Activated CD8-positive, alpha-beta T cell treated with anti-CD3 and anti-CD28 coated beads for 36 hours (primary cell): Measurements from ENCODE around the gene ARHGAP42. TPM values are rescaled to one million over a fixed set of nuclear protein-coding genes. Genes with fewer than 3 reads are reported as not detected.

Experiments used
- ATAC-seq: fragments of 200-7000 bp; cut with Tn5 transposase; one replicate; pipeline ENCODE4 v1.10.0; 2021; ENCODE audit warnings: mild to moderate bottlenecking, moderate library complexity
- CTCF ChIA-PET: fragments of 350-600 bp; sonication (Branson Sonifier 250); formaldehyde crosslinking; loops from one replicate; lab custom pipeline; 2021; ENCODE audit warnings: antibody characterized with exemption; lab: Charles Lee
- POLR2A ChIA-PET: fragments of 350-600 bp; sonication (Branson Sonifier 250); formaldehyde crosslinking; loops from one replicate; lab custom pipeline; 2021; ENCODE audit warnings: antibody characterized with exemption; lab: Charles Lee
- DNase-seq: peaks from one replicate; pipeline ENCODE4 v3.0.0-alpha.2; 2020
- H3K27ac Mint-ChIP-seq: one replicate; pipeline ENCODE4 v1.8.0; 2021; ENCODE audit warnings: mild to moderate bottlenecking, mixed read lengths
- H3K27me3 Mint-ChIP-seq: one replicate; pipeline ENCODE4 v1.8.0; 2021; ENCODE audit warnings: mixed read lengths
- H3K36me3 Mint-ChIP-seq: one replicate; pipeline ENCODE4 v1.8.0; 2021; ENCODE audit warnings: low read depth, mixed read lengths
- H3K4me1 Mint-ChIP-seq: one replicate; pipeline ENCODE4 v1.8.0; 2021; ENCODE audit warnings: low read depth, mixed read lengths
- H3K4me3 Mint-ChIP-seq: one replicate; pipeline ENCODE4 v1.8.0; 2021; ENCODE audit warnings: mild to moderate bottlenecking, moderate library complexity, mixed read lengths
- H3K9me3 Mint-ChIP-seq: one replicate; pipeline ENCODE4 v1.8.0; 2021; ENCODE audit warnings: mixed read lengths
- CTCF ChIP-seq: fragments of 200-600 bp; IDR thresholded peaks from one replicate; pipeline ENCODE4 v1.8.0; 2022; ENCODE audit warnings: antibody characterized with exemption, mild to moderate bottlenecking
- intact Hi-C: fragments of 100-400 bp; cut with micrococcal nuclease; formaldehyde crosslinking; loops from one replicate; pipeline ENCODE4 v1.10.0; 2022
- total RNA-seq, 2 experiments: library from RNA; stranded (reverse); gene quantifications; one replicate each; pipeline ENCODE4 v1.2.3, GENCODE V29; 2021

ARHGAP42 gene
- total RNA-seq, 2 experiments from 2014 or later: 0.20 to 0.41 TPM

DNA sequence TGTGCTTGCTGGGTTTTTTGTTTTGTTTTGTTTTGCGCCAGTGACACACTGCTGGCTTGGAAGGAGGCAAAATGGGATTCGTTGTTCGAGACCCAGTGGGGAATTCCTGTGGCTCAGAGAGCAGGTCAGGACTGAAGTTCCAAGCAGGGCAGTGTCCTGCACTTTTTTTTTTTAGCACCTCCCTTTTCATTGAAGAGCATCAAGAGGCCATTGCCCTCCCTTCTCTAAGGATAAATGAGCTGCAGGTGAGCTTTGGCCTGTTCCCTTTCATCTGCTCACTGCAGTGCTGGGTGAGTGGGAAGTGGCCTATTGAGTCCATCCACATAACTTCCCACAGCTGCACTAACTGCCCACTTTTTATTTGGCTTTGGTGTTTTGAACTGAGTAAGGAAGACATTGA, 87.8 kb downstream of the ARHGAP42 start:
- ATAC-seq (no peak), DNase-seq (no peak)
- no peaks in the 10 kb centered on the region for H3K4me1 Mint-ChIP-seq
- H3K27me3 Mint-ChIP-seq: no peaks in the 10 kb centered on the region
- H3K9me3 Mint-ChIP-seq: no peaks in the 10 kb centered on the region
- POLR2A ChIA-PET: no interaction called here
- H3K27ac Mint-ChIP-seq: no peak overlapping the region
- intact Hi-C loops: no loop called here
- TF ChIP-seq CTCF: no peak
- no peaks in the 10 kb centered on the region for H3K36me3 Mint-ChIP-seq
- CTCF ChIA-PET: no interaction called here
- no peak overlapping the region for H3K4me3 Mint-ChIP-seq

GRCh38 chr11:100776212-100776896, 89.3 kb downstream of the ARHGAP42 start:
- ChIA-PET CTCF (interaction anchor here (1.4 kb wide), 1 partner anchor 9 kb away, joined by 3 read pairs; no protein-coding TSS in a partner anchor), POLR2A (no interaction called here)
- TF ChIP-seq CTCF: no peak
- no peak for ATAC-seq
- no peak overlapping the region for H3K27ac Mint-ChIP-seq
- H3K36me3 Mint-ChIP-seq: no peaks in the 10 kb centered on the region
- no peaks in the 10 kb centered on the region for H3K9me3 Mint-ChIP-seq
- no peaks in the 10 kb centered on the region for H3K27me3 Mint-ChIP-seq
- no peak overlapping the region for H3K4me3 Mint-ChIP-seq
- DNase-seq: no peak
- no peaks in the 10 kb centered on the region for H3K4me1 Mint-ChIP-seq
- intact Hi-C loops: no loop called here

GRCh38 chr11:100777103-100777502, 90.0 kb downstream of the ARHGAP42 start:
- H3K36me3 Mint-ChIP-seq: no peaks in the 10 kb centered on the region
- H3K27ac Mint-ChIP-seq: no peak overlapping the region
- no peak for ATAC-seq
- H3K4me1 Mint-ChIP-seq: no peaks in the 10 kb centered on the region
- POLR2A ChIA-PET: no interaction called here
- H3K27me3 Mint-ChIP-seq: no peaks in the 10 kb centered on the region
- no peaks in the 10 kb centered on the region for H3K9me3 Mint-ChIP-seq
- no peak for TF ChIP-seq CTCF
- H3K4me3 Mint-ChIP-seq: no peak overlapping the region
- no peak for DNase-seq
- CTCF ChIA-PET: no interaction called here
- intact Hi-C loops: no loop called here

- no peak for TF ChIP-seq CTCF
- CTCF ChIA-PET: no interaction called here
- H3K9me3 Mint-ChIP-seq: no peaks in the 10 kb centered on the region
- intact Hi-C loops: no loop called here
- no peaks in the 10 kb centered on the region for H3K27me3 Mint-ChIP-seq
- H3K27ac Mint-ChIP-seq: no peak overlapping the region
- no peaks in the 10 kb centered on the region for H3K4me1 Mint-ChIP-seq
- no peaks in the 10 kb centered on the region for H3K36me3 Mint-ChIP-seq
- POLR2A ChIA-PET: interaction anchor here (0.6 kb wide), 1 partner anchor 9 kb away, joined by 3 read pairs; no protein-coding TSS in a partner anchor
- DNase-seq (no peak), ATAC-seq (no peak)
- no peak overlapping the region for H3K4me3 Mint-ChIP-seq
Measured at GRCh38 chr11:100777736-100778135, 90.6 kb downstream of the ARHGAP42 start.

GRCh38 chr11:100778166-100778785, 91.2 kb downstream of the ARHGAP42 start:
- POLR2A ChIA-PET: interaction anchor here (0.6 kb wide), 1 partner anchor 9 kb away, joined by 3 read pairs; no protein-coding TSS in a partner anchor
- DNase-seq (no peak), ATAC-seq (no peak)
- CTCF ChIA-PET: no interaction called here
- Mint-ChIP-seq H3K36me3 (no peaks in the 10 kb centered on the region), H3K4me3 (no peak overlapping the region), H3K27me3 (no peaks in the 10 kb centered on the region), H3K27ac (no peak overlapping the region), H3K9me3 (no peaks in the 10 kb centered on the region), H3K4me1 (no peaks in the 10 kb centered on the region)
- intact Hi-C loops: no loop called here
- no peak for TF ChIP-seq CTCF
